ENCODE data around the gene SPEN.

DNA sequence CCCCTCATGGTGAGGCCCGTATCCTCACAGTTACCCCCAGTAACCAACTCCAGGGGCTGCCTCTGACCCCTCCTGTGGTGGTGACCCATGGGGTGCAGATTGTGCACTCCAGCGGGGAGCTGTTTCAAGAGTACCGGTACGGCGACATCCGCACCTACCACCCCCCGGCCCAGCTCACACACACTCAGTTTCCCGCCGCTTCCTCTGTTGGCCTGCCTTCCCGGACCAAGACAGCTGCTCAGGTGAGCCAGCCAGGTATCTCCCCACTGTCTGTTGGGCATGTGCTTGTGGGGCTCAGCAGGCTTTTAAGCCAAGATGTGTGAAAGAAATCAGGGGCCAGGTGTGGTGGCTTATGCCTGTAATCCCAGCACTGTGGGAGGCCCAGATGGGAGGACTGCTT lies 88.5 kb downstream of the SPEN start:
- TF ChIP-seq, protein P1, sequence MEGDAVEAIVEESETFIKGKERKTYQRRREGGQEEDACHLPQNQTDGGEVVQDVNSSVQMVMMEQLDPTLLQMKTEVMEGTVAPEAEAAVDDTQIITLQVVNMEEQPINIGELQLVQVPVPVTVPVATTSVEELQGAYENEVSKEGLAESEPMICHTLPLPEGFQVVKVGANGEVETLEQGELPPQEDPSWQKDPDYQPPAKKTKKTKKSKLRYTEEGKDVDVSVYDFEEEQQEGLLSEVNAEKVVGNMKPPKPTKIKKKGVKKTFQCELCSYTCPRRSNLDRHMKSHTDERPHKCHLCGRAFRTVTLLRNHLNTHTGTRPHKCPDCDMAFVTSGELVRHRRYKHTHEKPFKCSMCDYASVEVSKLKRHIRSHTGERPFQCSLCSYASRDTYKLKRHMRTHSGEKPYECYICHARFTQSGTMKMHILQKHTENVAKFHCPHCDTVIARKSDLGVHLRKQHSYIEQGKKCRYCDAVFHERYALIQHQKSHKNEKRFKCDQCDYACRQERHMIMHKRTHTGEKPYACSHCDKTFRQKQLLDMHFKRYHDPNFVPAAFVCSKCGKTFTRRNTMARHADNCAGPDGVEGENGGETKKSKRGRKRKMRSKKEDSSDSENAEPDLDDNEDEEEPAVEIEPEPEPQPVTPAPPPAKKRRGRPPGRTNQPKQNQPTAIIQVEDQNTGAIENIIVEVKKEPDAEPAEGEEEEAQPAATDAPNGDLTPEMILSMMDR (IDR thresholded peaks at IDR 0.05) = no peak
- TF ChIP-seq POLR2A (IDR thresholded peaks at IDR 0.05) = no peak

Measured in uterus (tissue), 2 donors.